GM23338 (cell line): ENCODE data around the gene TERT. TPM values are rescaled to one million over a fixed set of nuclear protein-coding genes. Genes with fewer than 3 reads are reported as not detected.
A peak's percentile ranks its signal among the peaks of the same experiment; 100 is the strongest.

Experiments used
- ATAC-seq: fragments of 200-7000 bp; cut with Tn5 transposase; 3 replicates; pipeline ENCODE4 v1.9.1; 2020
- DNase-seq: peaks from one replicate; pipeline ENCODE4 v3.0.0-alpha.2; 2015; ENCODE audit warnings: low spot score
- H2AFZ ChIP-seq: fragments of 200-600 bp; sonication (generic); 2 replicates; pipeline ENCODE4 v1.8.0; 2016; ENCODE audit warnings: antibody characterized with exemption, mild to moderate bottlenecking, moderate library complexity
- H3F3A ChIP-seq: fragments of 200-600 bp; sonication (generic); replicated peaks from 2 replicates; pipeline ENCODE4 v1.8.0; 2017; ENCODE audit warnings: antibody characterized with exemption, mixed run types, low read depth
- H3K27ac ChIP-seq: fragments of 200-600 bp; sonication (generic); 2 replicates; pipeline ENCODE4 v1.6.1; 2016; ENCODE audit warnings: low read depth
- H3K27me3 ChIP-seq: fragments of 200-600 bp; sonication (generic); 2 replicates; pipeline ENCODE4 v1.8.0; 2016; ENCODE audit warnings: mild to moderate bottlenecking, mixed run types, moderate library complexity; ENCODE audit not compliant: insufficient read depth
- H3K36me3 ChIP-seq: fragments of 200-600 bp; sonication (generic); 2 replicates; pipeline ENCODE4 v1.8.0; 2016; ENCODE audit warnings: mild to moderate bottlenecking; ENCODE audit not compliant: insufficient read depth
- H3K4me1 ChIP-seq: fragments of 200-600 bp; sonication (generic); 2 replicates; pipeline ENCODE4 v1.8.0; 2016; ENCODE audit warnings: mild to moderate bottlenecking, moderate library complexity; ENCODE audit not compliant: insufficient read depth
- H3K4me2 ChIP-seq: fragments of 200-600 bp; sonication (generic); 2 replicates; pipeline ENCODE4 v1.7.1; 2017; ENCODE audit warnings: mixed run types
- H3K4me3 ChIP-seq: fragments of 200-600 bp; sonication (generic); 2 replicates; pipeline ENCODE4 v1.6.1; 2016; ENCODE audit warnings: mixed run types
- H3K79me2 ChIP-seq: fragments of 200-600 bp; sonication (generic); replicated peaks from 2 replicates; pipeline ENCODE4 v1.8.0; 2017; ENCODE audit warnings: mild to moderate bottlenecking; ENCODE audit not compliant: insufficient read depth
- H3K9me2 ChIP-seq: fragments of 200-600 bp; sonication (generic); 2 replicates; pipeline ENCODE4 v1.8.0; 2017; ENCODE audit not compliant: insufficient read depth
- H4K20me1 ChIP-seq: fragments of 200-600 bp; sonication (generic); replicated peaks from 2 replicates; pipeline ENCODE4 v1.8.0; 2017; ENCODE audit warnings: mild to moderate bottlenecking; ENCODE audit not compliant: insufficient read depth
- H3K27ac Mint-ChIP-seq: 2 replicates; pipeline ENCODE4 v1.8.0; 2020; ENCODE audit warnings: inconsistent platforms, mild to moderate bottlenecking, moderate library complexity, mixed read lengths
- H3K27me3 Mint-ChIP-seq: 3 replicates; pipeline ENCODE4 v1.8.0; 2022; ENCODE audit warnings: low read depth, mild to moderate bottlenecking, moderate library complexity, mixed read lengths, inconsistent platforms; ENCODE audit not compliant: insufficient read depth, poor library complexity
- H3K36me3 Mint-ChIP-seq: 3 replicates; pipeline ENCODE4 v1.8.0; 2021; ENCODE audit warnings: low read depth, mild to moderate bottlenecking, inconsistent platforms, moderate library complexity, mixed read lengths
- H3K4me1 Mint-ChIP-seq: 3 replicates; pipeline ENCODE4 v1.8.0; 2020; ENCODE audit warnings: mild to moderate bottlenecking, inconsistent platforms, mixed read lengths
- H3K4me3 Mint-ChIP-seq: 3 replicates; pipeline ENCODE4 v1.8.0; 2021; ENCODE audit warnings: moderate library complexity, mild to moderate bottlenecking, inconsistent platforms, mixed read lengths
- H3K9me3 Mint-ChIP-seq: 3 replicates; pipeline ENCODE4 v1.8.0; 2020; ENCODE audit warnings: moderate library complexity, mild to moderate bottlenecking, inconsistent platforms, mixed read lengths
- CTCF ChIP-seq, 2 experiments: fragments of 200-600 bp in 1 of 2; sonication (generic) in 1 of 2; conservative IDR thresholded peaks; 2 replicates each; pipeline versions ENCODE4 v1.5.1 to v1.6.1; 2016 to 2017; ENCODE audit warnings: antibody characterized with exemption in 2 of 2, low read depth in 2 of 2, mild to moderate bottlenecking in 2 of 2, moderate library complexity in 1 of 2
- JUNB ChIP-seq: IDR thresholded peaks from one replicate; pipeline ENCODE4 v1.6.1; 2016; ENCODE audit warnings: antibody characterized with exemption; ENCODE audit not compliant: unreplicated experiment
- POLR2AphosphoS5 ChIP-seq: IDR thresholded peaks from 2 replicates; pipeline ENCODE4 v1.6.1; 2016; ENCODE audit warnings: antibody characterized with exemption, low read depth
- REST ChIP-seq: IDR thresholded peaks from one replicate; pipeline ENCODE4 v1.6.1; 2018; ENCODE audit warnings: antibody characterized with exemption; ENCODE audit not compliant: unreplicated experiment
- STAT1 ChIP-seq: IDR thresholded peaks from one replicate; pipeline ENCODE4 v1.6.1; 2016; ENCODE audit warnings: antibody characterized with exemption; ENCODE audit not compliant: unreplicated experiment
- ZNF331 ChIP-seq: fragments of 250-450 bp; sonication (Bioruptor Pico); IDR thresholded peaks from 2 replicates; pipeline ENCODE4 v1.5.0; 2020; ENCODE audit warnings: low read depth, mild to moderate bottlenecking, moderate library complexity
- polyA plus RNA-seq: library from polyadenylated mRNA; unstranded; fragments of >200 nt; fragmentation: Nextera tagmentation; extraction: Ambion mirVana; gene quantifications from 2 replicates; pipeline ENCODE4 v1.2.1, GENCODE V29; 2016
- total RNA-seq: library from RNA; depleted of rRNA; stranded (reverse); fragments of >200 nt; shearing (Covaris generic); gene quantifications from 2 replicates; pipeline ENCODE4 v1.2.3, GENCODE V29; 2014

The TERT gene
- total and polyA plus RNA-seq, 2 experiments from 2014 or later, result 9.8 to 46.4 TPM

- peaks cover 20% of the 10 kb centered on the region for H3K4me1 Mint-ChIP-seq
- H3K27ac Mint-ChIP-seq, result no peak overlapping the region
- no peak overlapping the region for H3K4me3 ChIP-seq
- peaks cover 6% of the 10 kb centered on the region for H3F3A ChIP-seq
- DNase-seq (no peak), ATAC-seq (no peak)
- no peak overlapping the region for H3K27ac ChIP-seq
- no peaks in the 10 kb centered on the region for H3K4me1 ChIP-seq
- TF ChIP-seq CTCF (conservative IDR thresholded peaks at IDR 0.05; ENCODE audit: low read depth in 2 of 2), result no peak
- TF ChIP-seq ZNF331 (CRISPR knock-in tag), result no peak
- peaks cover 4% of the 10 kb centered on the region; the same call in 1 of the 2 replicates for H3K9me2 ChIP-seq
- no peaks in the 10 kb centered on the region for H3K36me3 ChIP-seq
- no peaks in the 10 kb centered on the region for H3K27me3 ChIP-seq
- H3K9me3 Mint-ChIP-seq, result no peaks in the 10 kb centered on the region
- H3K4me3 Mint-ChIP-seq, result no peak overlapping the region
- H3K4me2 ChIP-seq, result no peak overlapping the region
- no peaks in the 10 kb centered on the region for H3K36me3 Mint-ChIP-seq
- no peaks in the 10 kb centered on the region for H4K20me1 ChIP-seq
- H3K27me3 Mint-ChIP-seq, result peaks cover 13% of the 10 kb centered on the region
- no peaks in the 10 kb centered on the region for H3K79me2 ChIP-seq
- no peak overlapping the region for H2AFZ ChIP-seq
Observed at GRCh38 chr5:1226839-1227581, 67.9 kb downstream of the TERT start.

GRCh38 chr5:1226231-1226630 is 68.6 kb downstream of the TERT start:
- H3F3A ChIP-seq, result peaks cover 10% of the 10 kb centered on the region
- peaks cover 4% of the 10 kb centered on the region; the same call in 1 of the 2 replicates for H3K9me2 ChIP-seq
- H4K20me1 ChIP-seq, result no peaks in the 10 kb centered on the region
- H2AFZ ChIP-seq, result no peak overlapping the region
- no peaks in the 10 kb centered on the region for H3K27me3 ChIP-seq
- H3K4me3 ChIP-seq, result no peak overlapping the region
- TF ChIP-seq REST (no peak), JUNB (no peak), POLR2AphosphoS5 (no peak), STAT1 (no peak), ZNF331 (CRISPR knock-in tag) (no peak)
- no peak overlapping the region for H3K4me2 ChIP-seq
- Mint-ChIP-seq H3K36me3 (no peaks in the 10 kb centered on the region), H3K4me1 (peaks cover 20% of the 10 kb centered on the region), H3K4me3 (no peak overlapping the region), H3K9me3 (no peaks in the 10 kb centered on the region; the same call in 2 of the 3 replicates), H3K27ac (peak overlapping the region; percentile 65; the same call in 1 of the 2 replicates), H3K27me3 (peaks cover 16% of the 10 kb centered on the region)
- H3K36me3 ChIP-seq, result no peaks in the 10 kb centered on the region
- DNase-seq (no peak), ATAC-seq (no peak)
- H3K27ac ChIP-seq, result no peak overlapping the region
- no peaks in the 10 kb centered on the region for H3K79me2 ChIP-seq
- H3K4me1 ChIP-seq, result no peaks in the 10 kb centered on the region
